ENCODE measurements around the gene RAMP3. TPM values are rescaled to one million over a fixed set of nuclear protein-coding genes. Genes with fewer than 3 reads are reported as not detected.

Gene RAMP3
- total and polyA plus RNA-seq, 2 donors (not counting 1 experiment from before 2014, with no cell fraction given) = not detected

DNA sequence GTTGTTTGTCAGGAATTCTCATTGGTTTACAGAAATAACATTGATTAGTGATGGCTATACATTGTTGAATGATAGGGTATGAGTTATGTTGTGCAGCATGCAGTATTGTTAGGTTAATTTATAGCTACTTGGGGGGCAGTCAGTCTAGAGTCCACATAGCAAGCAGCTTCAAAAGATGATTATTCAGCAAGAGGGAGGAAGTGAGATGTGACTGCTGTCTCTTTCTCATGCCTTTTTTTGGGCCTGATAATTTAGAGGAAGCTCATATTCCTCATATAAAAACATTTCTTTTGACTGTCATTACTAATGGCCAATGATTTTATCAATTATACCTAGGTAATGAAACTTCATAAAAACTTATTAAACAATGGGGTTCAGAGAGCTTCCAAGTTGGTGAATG, 42.7 kb upstream of the RAMP3 start:
- POLR2A ChIA-PET = no interaction called here
- intact Hi-C loops (cut with micrococcal nuclease) = no loop called here

DNA sequence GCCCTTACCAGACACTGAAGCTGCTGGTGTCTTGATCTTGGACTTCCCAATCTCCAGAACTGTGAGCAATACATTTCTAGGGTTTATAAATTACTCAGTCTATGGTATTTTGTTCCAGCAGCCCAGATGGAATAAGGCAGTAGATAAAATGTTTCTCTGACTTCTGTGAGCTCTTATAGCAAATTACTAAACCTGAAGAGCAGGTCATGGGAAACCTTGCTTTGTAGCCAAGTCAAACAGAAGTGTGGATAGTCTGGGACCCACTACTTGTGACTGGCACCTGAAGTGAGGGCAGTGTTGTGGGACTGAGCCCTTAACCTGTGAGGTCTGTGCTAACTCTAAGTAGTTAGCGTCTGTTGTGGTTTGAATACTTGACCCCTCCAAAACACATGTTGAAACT, 41.5 kb upstream of the RAMP3 start:
- Histone ChIP-seq H3K36me3 (replicated peaks in 1 of 2; ENCODE audit: control extremely low read depth in 1 of 2, control insufficient read depth in 1 of 2, extremely low read depth in 1 of 2, insufficient read depth in 2 of 2, low read length in 1 of 2) (no peaks in the 10 kb centered on the region), H3K4me3 (ENCODE audit: control extremely low read depth in 1 of 5, extremely low read depth in 1 of 5, insufficient read depth in 1 of 5, low read depth in 2 of 5, low read length in 4 of 5) (no peak overlapping the region), H3K27me3 (replicated peaks in 1 of 4; ENCODE audit: control extremely low read depth in 1 of 4, control insufficient read depth in 3 of 4, insufficient read depth in 4 of 4, low read length in 3 of 4) (peaks cover 0 to 5% (median 0%) of the 10 kb centered on the region in 4 experiments), H2AFZ (ENCODE audit: insufficient read depth, low read depth, low read length, poor library complexity, severe bottlenecking) (no peak overlapping the region), H3K27ac (ENCODE audit: low read length in 2 of 2) (no peak overlapping the region), H3K9me3 (ENCODE audit: control extremely low read depth in 1 of 3, control insufficient read depth in 2 of 3, insufficient read depth in 1 of 3, low read length in 2 of 3) (no peaks in the 10 kb centered on the region), H3K4me1 (ENCODE audit: control insufficient read depth in 2 of 2, insufficient read depth in 2 of 2, low read length in 2 of 2) (peaks cover 5 to 18% of the 10 kb centered on the region in 2 donors), H3K79me2 (ENCODE audit: control insufficient read depth, insufficient read depth, low read length) (peaks cover 9% of the 10 kb centered on the region), H3K9ac (ENCODE audit: low read length) (no peak overlapping the region), H3K4me2 (replicated peaks; ENCODE audit: low read depth, low read length, poor library complexity, severe bottlenecking) (no peak overlapping the region), H4K20me1 (ENCODE audit: control insufficient read depth, insufficient read depth, low read length, poor library complexity, severe bottlenecking) (no peaks in the 10 kb centered on the region)
- no peak for ATAC-seq (ENCODE audit: low read depth)
- Mint-ChIP-seq H3K27me3 (peaks cover 4% of the 10 kb centered on the region), H3K4me3 (no peak overlapping the region), H3K27ac (no peak overlapping the region), H3K4me1 (peaks cover 13% of the 10 kb centered on the region), H3K9me3 (ENCODE audit: insufficient read depth) (no peaks in the 10 kb centered on the region)
- POLR2A ChIA-PET = no interaction called here
- no CpG with 5 or more reads among the region's 1 CpG for WGBS (ENCODE audit: insufficient coverage)
- CTCF ChIA-PET = interaction anchor here (3.9 kb wide), 1 partner anchor 21 kb away, joined by 22 read pairs; no protein-coding TSS in a partner anchor
- intact Hi-C loops (cut with micrococcal nuclease) = no loop called here
- TF ChIP-seq, protein P1, sequence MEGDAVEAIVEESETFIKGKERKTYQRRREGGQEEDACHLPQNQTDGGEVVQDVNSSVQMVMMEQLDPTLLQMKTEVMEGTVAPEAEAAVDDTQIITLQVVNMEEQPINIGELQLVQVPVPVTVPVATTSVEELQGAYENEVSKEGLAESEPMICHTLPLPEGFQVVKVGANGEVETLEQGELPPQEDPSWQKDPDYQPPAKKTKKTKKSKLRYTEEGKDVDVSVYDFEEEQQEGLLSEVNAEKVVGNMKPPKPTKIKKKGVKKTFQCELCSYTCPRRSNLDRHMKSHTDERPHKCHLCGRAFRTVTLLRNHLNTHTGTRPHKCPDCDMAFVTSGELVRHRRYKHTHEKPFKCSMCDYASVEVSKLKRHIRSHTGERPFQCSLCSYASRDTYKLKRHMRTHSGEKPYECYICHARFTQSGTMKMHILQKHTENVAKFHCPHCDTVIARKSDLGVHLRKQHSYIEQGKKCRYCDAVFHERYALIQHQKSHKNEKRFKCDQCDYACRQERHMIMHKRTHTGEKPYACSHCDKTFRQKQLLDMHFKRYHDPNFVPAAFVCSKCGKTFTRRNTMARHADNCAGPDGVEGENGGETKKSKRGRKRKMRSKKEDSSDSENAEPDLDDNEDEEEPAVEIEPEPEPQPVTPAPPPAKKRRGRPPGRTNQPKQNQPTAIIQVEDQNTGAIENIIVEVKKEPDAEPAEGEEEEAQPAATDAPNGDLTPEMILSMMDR (IDR thresholded peaks at IDR 0.05) = no peak
- no peak for TF ChIP-seq EZH2 (IDR thresholded peaks at IDR 0.05; ENCODE audit: borderline replicate concordance, insufficient read depth, low read depth, low read length, poor library complexity, severe bottlenecking)
- no peak for DNase-seq

More for the DNA sequence above, 42.7 kb upstream of the RAMP3 start:
- Histone ChIP-seq H3K79me2 (ENCODE audit: control insufficient read depth, insufficient read depth, low read length) (peaks cover 20% of the 10 kb centered on the region), H3K9me3 (ENCODE audit: control extremely low read depth in 1 of 3, control insufficient read depth in 2 of 3, insufficient read depth in 1 of 3, low read length in 2 of 3) (no peaks in the 10 kb centered on the region), H3K27ac (ENCODE audit: low read length in 2 of 2) (no peak overlapping the region), H3K36me3 (replicated peaks in 1 of 2; ENCODE audit: control extremely low read depth in 1 of 2, control insufficient read depth in 1 of 2, extremely low read depth in 1 of 2, insufficient read depth in 2 of 2, low read length in 1 of 2) (no peaks in the 10 kb centered on the region), H3K9ac (ENCODE audit: low read length) (no peak overlapping the region), H2AFZ (ENCODE audit: insufficient read depth, low read depth, low read length, poor library complexity, severe bottlenecking) (no peak overlapping the region), H3K4me2 (replicated peaks; ENCODE audit: low read depth, low read length, poor library complexity, severe bottlenecking) (no peak overlapping the region), H3K4me3 (ENCODE audit: control extremely low read depth in 1 of 5, extremely low read depth in 1 of 5, insufficient read depth in 1 of 5, low read depth in 2 of 5, low read length in 4 of 5) (no peak overlapping the region), H4K20me1 (ENCODE audit: control insufficient read depth, insufficient read depth, low read length, poor library complexity, severe bottlenecking) (no peaks in the 10 kb centered on the region), H3K27me3 (replicated peaks in 1 of 4; ENCODE audit: control extremely low read depth in 1 of 4, control insufficient read depth in 3 of 4, insufficient read depth in 4 of 4, low read length in 3 of 4) (peaks cover 0 to 5% (median 0%) of the 10 kb centered on the region in 4 experiments), H3K4me1 (ENCODE audit: control insufficient read depth in 2 of 2, insufficient read depth in 2 of 2, low read length in 2 of 2) (peaks cover 15 to 28% of the 10 kb centered on the region in 2 donors)
- Mint-ChIP-seq H3K4me1 (peaks cover 20% of the 10 kb centered on the region), H3K27me3 (peaks cover 4% of the 10 kb centered on the region), H3K27ac (no peak overlapping the region), H3K9me3 (ENCODE audit: insufficient read depth) (no peaks in the 10 kb centered on the region), H3K4me3 (no peak overlapping the region)
- ATAC-seq (ENCODE audit: low read depth) (no peak), DNase-seq (no peak)
- TF ChIP-seq, protein P1 (IDR thresholded peaks at IDR 0.05) = no peak
- no peak for TF ChIP-seq EZH2 (IDR thresholded peaks at IDR 0.05; ENCODE audit: borderline replicate concordance, insufficient read depth, low read depth, low read length, poor library complexity, severe bottlenecking)
- CTCF ChIA-PET = interaction anchor here (3.9 kb wide), 1 partner anchor 22 kb away, joined by 22 read pairs; no protein-coding TSS in a partner anchor

All from B cell (primary cell).